ENCODE data around the gene BAIAP2L1.

BAIAP2L1 gene

GRCh38 chr7:98357751-98358161 lies 43.1 kb downstream of the BAIAP2L1 start:
- DNase-seq = no peak

DNA sequence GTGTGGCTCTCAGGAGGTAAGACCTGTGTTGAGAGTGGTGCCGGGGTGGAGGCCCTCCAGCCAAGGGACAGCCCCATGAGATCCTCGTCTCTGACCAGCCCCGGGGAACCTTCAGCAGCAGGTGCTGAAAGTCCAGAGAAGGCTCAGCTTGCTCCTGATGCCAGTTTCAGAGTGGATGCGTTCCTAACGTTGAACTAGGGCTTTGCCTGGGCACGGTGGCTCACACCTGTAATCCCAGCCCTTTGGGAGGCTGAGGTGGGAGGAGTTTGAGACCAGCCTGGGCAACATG lies 45.7 kb downstream of the BAIAP2L1 start:
- DNase-seq = no peak

GRCh38 chr7:98354511-98355249 lies 46.2 kb downstream of the BAIAP2L1 start:
- peak; percentile 30 for DNase-seq

- DNase-seq = no peak
Measured at GRCh38 chr7:98354052-98354451, 46.8 kb downstream of the BAIAP2L1 start.

- no peak for DNase-seq
Measured at GRCh38 chr7:98352621-98353020, 48.3 kb downstream of the BAIAP2L1 start.

DNA sequence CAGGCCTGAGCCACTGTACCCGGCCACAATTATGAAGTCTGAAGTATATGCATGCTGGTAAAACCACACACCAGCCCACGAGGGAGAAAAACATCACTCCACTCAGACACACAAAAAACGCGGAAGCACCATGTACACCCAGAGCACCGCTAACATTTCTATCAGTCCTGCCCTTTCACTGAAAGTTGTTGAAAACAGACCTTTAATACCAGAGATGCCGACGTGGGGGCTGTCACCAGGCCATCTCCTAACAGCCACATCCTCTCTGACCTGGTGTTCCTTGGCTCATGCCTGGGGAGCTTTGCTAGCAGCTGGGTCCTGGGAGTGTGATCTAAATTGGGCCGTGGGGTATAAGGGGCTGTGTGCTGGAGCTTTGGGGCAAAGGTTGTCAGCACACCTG lies 49.8 kb downstream of the BAIAP2L1 start:
- no peak for DNase-seq

GRCh38 chr7:98348726-98349474 lies 52.0 kb downstream of the BAIAP2L1 start:
- DNase-seq = no peak

GRCh38 chr7:98346515-98347069 lies 54.3 kb downstream of the BAIAP2L1 start:
- DNase-seq = no peak

DNA sequence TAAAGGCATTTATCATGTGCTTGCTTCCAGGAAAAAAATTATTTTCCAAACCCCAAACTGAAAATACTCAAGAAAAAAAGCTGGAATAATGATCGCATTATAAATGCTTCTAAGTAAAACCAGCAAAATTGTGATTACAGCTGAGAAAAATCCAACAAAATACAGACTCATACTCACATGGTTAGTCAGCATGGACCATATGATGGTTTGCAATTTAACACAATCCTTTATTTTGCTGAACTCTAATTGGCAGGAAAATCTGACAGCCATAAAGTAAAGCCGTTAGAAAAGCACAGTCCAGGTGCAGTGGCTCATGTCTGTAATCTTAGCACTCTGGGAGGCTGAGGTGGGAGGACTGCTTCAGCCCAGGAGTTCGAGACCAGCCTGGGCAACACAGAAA lies 59.8 kb downstream of the BAIAP2L1 start:
- no peak for DNase-seq

- DNase-seq = no peak
Measured at GRCh38 chr7:98339043-98339442, 61.8 kb downstream of the BAIAP2L1 start.

DNA sequence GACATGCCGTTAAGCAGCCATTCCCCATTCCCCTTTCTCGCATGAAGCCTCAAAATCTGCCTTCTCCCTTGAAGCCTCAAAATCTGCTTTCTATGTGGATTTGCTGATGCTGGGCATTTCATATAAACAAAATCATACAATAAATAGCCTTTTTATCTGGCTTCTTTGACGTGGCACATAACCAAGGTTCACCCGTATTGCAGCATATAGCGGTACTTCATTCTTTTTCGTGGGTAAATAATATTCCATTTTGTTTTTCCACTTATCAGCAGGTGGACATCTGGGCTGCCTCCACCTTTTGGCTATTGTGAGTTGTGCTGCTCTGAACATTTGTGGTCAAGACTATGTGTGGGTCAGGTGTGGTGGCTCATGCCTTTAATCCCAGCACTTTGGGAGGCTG lies 62.4 kb downstream of the BAIAP2L1 start:
- no peak for DNase-seq

DNA sequence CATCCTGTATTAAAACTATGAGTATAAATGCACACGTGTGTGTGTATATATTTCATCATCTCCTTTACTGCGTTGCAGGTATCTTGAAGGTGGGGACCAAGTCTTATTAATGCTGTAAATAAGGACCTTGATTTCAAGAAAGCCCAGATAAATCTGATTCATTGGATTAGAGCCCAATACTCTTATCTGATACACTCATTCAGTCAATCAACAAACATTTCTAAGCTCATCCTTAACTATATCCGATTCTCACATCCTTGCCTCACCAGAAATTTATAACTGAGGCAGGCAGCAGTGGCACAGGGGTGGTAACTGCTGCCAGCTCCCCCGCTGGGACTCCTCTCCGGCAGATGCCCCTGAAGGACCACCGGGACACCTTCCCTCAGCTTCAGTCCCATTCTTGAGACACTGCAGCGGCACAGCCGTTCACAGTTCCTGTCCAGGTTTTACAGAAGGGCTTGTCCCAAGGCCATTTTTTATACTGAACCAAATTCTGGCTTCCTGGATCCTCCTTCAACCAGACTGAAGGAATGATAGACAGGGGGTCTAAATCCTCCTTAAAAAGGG lies 65.4 kb downstream of the BAIAP2L1 start:
- no peak for DNase-seq

GRCh38 chr7:98334081-98334480 lies 66.8 kb downstream of the BAIAP2L1 start:
- no peak for DNase-seq

GRCh38 chr7:98330926-98331529 lies 69.9 kb downstream of the BAIAP2L1 start:
- DNase-seq = no peak

DNA sequence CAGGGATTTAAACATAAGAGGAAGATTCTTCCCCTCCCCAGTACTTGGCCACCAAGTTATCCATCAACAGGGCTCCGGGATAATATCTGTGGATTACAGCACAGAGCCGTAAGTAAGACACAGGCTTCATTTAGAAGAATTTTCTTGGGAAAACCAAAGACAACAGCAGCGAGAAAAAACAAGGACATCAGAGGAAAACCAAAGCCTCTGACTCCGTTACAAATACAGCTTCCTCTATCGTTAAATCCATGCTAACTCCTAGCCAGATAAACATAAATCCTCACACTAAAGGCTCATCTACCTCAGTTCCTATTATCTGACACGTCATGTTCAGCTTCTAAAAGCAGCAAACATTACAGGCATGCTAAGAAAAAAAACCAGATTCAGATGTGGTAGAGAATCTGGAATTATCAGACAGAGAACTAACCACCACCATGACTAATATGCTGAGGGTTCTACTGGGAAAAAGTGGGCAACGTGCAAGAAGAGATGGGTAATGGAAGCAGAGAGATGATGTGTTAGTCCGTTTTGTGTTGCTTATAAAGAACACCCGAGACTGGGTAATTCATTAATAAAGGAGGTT lies 71.0 kb downstream of the BAIAP2L1 start:
- no peak for DNase-seq

DNA sequence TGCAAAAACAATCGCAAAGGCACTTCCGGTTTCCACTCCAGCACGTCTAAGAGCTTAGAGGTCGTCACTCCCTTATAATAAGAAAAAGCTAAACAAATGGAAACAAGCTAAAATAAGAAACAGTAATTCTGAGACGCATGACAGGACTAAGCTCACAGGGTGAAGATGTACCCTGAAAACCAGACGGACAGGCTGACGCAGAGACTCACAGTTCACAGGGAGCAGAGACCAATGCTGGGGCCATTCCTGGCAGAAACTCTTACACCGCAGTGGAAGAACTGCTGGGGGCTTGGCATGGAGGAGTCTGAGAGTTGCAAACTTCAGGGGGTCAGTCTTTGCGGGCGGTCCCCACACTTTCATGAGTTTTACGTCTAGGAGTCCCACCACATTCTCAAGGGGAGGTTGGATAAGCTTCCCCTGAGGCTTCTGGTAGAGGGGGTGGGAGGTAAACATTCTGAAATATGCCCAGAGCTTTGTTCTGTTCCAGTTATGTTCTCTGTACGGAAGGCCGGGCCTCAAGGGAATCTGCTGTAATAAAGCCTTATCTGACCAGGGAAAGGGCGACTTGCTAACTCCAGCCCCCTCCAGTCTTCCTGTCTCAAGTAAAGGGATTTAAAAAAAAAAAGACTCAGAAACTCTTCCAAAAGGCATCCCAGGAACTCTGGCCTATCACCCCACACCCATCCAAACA lies 71.6 kb downstream of the BAIAP2L1 start:
- DNase-seq = no peak

- no peak for DNase-seq
Measured at GRCh38 chr7:98324782-98325181, 76.1 kb downstream of the BAIAP2L1 start.

- DNase-seq = peak; percentile 64
Measured at GRCh38 chr7:98323597-98324322, 77.1 kb downstream of the BAIAP2L1 start.

GRCh38 chr7:98322331-98323270 lies 78.3 kb downstream of the BAIAP2L1 start:
- no peak for DNase-seq

- DNase-seq = no peak
Measured at GRCh38 chr7:98321301-98321700, 79.6 kb downstream of the BAIAP2L1 start.

DNA sequence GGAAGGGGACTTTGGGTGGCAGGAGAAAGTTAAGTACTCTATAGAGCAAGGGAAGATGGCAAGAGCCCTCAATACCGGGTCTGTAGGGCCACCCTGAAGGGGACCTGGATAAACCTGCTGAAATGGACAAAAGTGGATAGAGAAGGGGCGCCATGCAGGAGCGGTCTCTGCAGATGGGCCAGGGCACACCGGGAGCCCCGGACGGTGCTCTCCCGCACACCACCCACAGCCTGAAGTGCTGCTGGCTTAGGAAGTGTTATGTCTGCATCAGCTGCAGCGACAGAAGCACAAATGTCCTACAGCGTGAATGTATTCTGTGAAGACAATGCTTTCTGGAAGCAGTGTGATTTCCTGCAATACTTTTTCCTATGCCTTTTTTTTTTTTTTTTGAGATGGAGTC lies 81.7 kb downstream of the BAIAP2L1 start:
- DNase-seq = no peak

All from femur (tissue), 1 donor.